Adrenal gland (tissue), 5 donors: ENCODE results near the gene EPM2A.

Source experiments
- CTCF ChIP-seq, 6 experiments: fragments of 450-650 bp in 4 of 6; fragments of 200-600 bp in 2 of 6; sonication (generic) in 1 of 6; IDR thresholded peaks; 1 replicate in 5 of 6; 2 replicates in 1 of 6; pipeline versions ENCODE4 v1.5.1 to v1.8.0; 2016 to 2021; ENCODE audit warnings: antibody characterized with exemption in 6 of 6, mild to moderate bottlenecking in 2 of 6, moderate library complexity in 1 of 6
- POLR2A ChIP-seq, 2 donors: fragments of 450-650 bp; IDR thresholded peaks; one replicate each; pipeline ENCODE4 v1.6.1; 2017; ENCODE audit warnings: antibody characterized with exemption in 2 of 2, mild to moderate bottlenecking in 2 of 2, moderate library complexity in 1 of 2
- donor health status: DM: no; HTN: no; CAD: no.

GRCh38 chr6:145688493-145688905, 46.8 kb downstream of the EPM2A start:
- TF ChIP-seq POLR2A (IDR thresholded peaks at IDR 0.05) (no peak), CTCF (IDR thresholded peaks at IDR 0.05) (no peak)
